ENCODE data around the gene PES1.

The PES1 gene

GRCh38 chr22:30582788-30583545 lies 8.7 kb downstream of the PES1 start:
- Histone ChIP-seq H3K79me2 (ENCODE audit: insufficient read depth, low read length) (no peaks in the 10 kb centered on the region), H3K9me3 (ENCODE audit: insufficient read depth, low read depth, low read length) (no peaks in the 10 kb centered on the region), H2AFZ (ENCODE audit: low read length) (no peak overlapping the region), H3K9me2 (replicated peaks; ENCODE audit: low read depth, low read length) (no peaks in the 10 kb centered on the region), H3K4me1 (ENCODE audit: insufficient read depth, low read length, poor library complexity, severe bottlenecking) (no peaks in the 10 kb centered on the region), H3K4me2 (ENCODE audit: low read depth, low read length, poor library complexity, severe bottlenecking) (no peak overlapping the region), H3K9ac (ENCODE audit: low read depth, low read length, poor library complexity, severe bottlenecking) (no peak overlapping the region), H4K20me1 (ENCODE audit: insufficient read depth, low read length, poor library complexity, severe bottlenecking) (no peaks in the 10 kb centered on the region), H3K27me3 (ENCODE audit: insufficient read depth, low read length, poor library complexity, severe bottlenecking) (no peaks in the 10 kb centered on the region), H3K4me3 (ENCODE audit: low read length, poor library complexity, severe bottlenecking) (no peak overlapping the region), H3F3A (ENCODE audit: low read depth) (no peaks in the 10 kb centered on the region), H3K36me3 (ENCODE audit: insufficient read depth, low read length) (peaks cover 88% of the 10 kb centered on the region; the same call in 1 of the 2 replicates)
- TF ChIP-seq EZH2phosphoT487 (IDR thresholded peaks at IDR 0.05; ENCODE audit: borderline replicate concordance): no peak
- TF ChIP-seq CTCF (conservative IDR thresholded peaks at IDR 0.05; ENCODE audit: low read length): no peak

- no peaks in the 10 kb centered on the region for H4K20me1 ChIP-seq (ENCODE audit: insufficient read depth, low read length, poor library complexity, severe bottlenecking)
- H3K9me3 ChIP-seq (ENCODE audit: insufficient read depth, low read depth, low read length): no peaks in the 10 kb centered on the region
- no peaks in the 10 kb centered on the region for H3K79me2 ChIP-seq (ENCODE audit: insufficient read depth, low read length)
- peaks cover 84% of the 10 kb centered on the region; the same call in 1 of the 2 replicates for H3K36me3 ChIP-seq (ENCODE audit: insufficient read depth, low read length)
- H3K27me3 ChIP-seq (ENCODE audit: insufficient read depth, low read length, poor library complexity, severe bottlenecking): no peaks in the 10 kb centered on the region
- H3F3A ChIP-seq (ENCODE audit: low read depth): no peaks in the 10 kb centered on the region
- no peaks in the 10 kb centered on the region for H3K9me2 ChIP-seq (replicated peaks; ENCODE audit: low read depth, low read length)
- H3K4me1 ChIP-seq (ENCODE audit: insufficient read depth, low read length, poor library complexity, severe bottlenecking): no peaks in the 10 kb centered on the region
- no peak overlapping the region for H3K4me3 ChIP-seq (ENCODE audit: low read length, poor library complexity, severe bottlenecking)
- no peak overlapping the region for H3K9ac ChIP-seq (ENCODE audit: low read depth, low read length, poor library complexity, severe bottlenecking)
- no peak for TF ChIP-seq EZH2phosphoT487 (IDR thresholded peaks at IDR 0.05; ENCODE audit: borderline replicate concordance)
- TF ChIP-seq CTCF (conservative IDR thresholded peaks at IDR 0.05; ENCODE audit: low read length): no peak
- H2AFZ ChIP-seq (ENCODE audit: low read length): no peak overlapping the region
- H3K4me2 ChIP-seq (ENCODE audit: low read depth, low read length, poor library complexity, severe bottlenecking): no peak overlapping the region
Measured at GRCh38 chr22:30582051-30582450, 9.7 kb downstream of the PES1 start.

- Histone ChIP-seq H3K79me2 (ENCODE audit: insufficient read depth, low read length) (no peaks in the 10 kb centered on the region), H3K9me2 (replicated peaks; ENCODE audit: low read depth, low read length) (no peaks in the 10 kb centered on the region), H3K9ac (ENCODE audit: low read depth, low read length, poor library complexity, severe bottlenecking) (no peak overlapping the region), H3K4me2 (ENCODE audit: low read depth, low read length, poor library complexity, severe bottlenecking) (no peak overlapping the region), H3K4me3 (ENCODE audit: low read length, poor library complexity, severe bottlenecking) (no peak overlapping the region), H4K20me1 (ENCODE audit: insufficient read depth, low read length, poor library complexity, severe bottlenecking) (no peaks in the 10 kb centered on the region), H3K36me3 (ENCODE audit: insufficient read depth, low read length) (peaks cover 82% of the 10 kb centered on the region; the same call in 1 of the 2 replicates), H3K27me3 (ENCODE audit: insufficient read depth, low read length, poor library complexity, severe bottlenecking) (no peaks in the 10 kb centered on the region), H3K4me1 (ENCODE audit: insufficient read depth, low read length, poor library complexity, severe bottlenecking) (no peaks in the 10 kb centered on the region), H3K9me3 (ENCODE audit: insufficient read depth, low read depth, low read length) (no peaks in the 10 kb centered on the region), H3F3A (ENCODE audit: low read depth) (no peaks in the 10 kb centered on the region), H2AFZ (ENCODE audit: low read length) (no peak overlapping the region)
- no peak for TF ChIP-seq EZH2phosphoT487 (IDR thresholded peaks at IDR 0.05; ENCODE audit: borderline replicate concordance)
- TF ChIP-seq CTCF (conservative IDR thresholded peaks at IDR 0.05; ENCODE audit: low read length): no peak
Measured at GRCh38 chr22:30580896-30581295, 10.8 kb downstream of the PES1 start.
